ENCODE data around the gene VAV3. TPM values are rescaled to one million over a fixed set of nuclear protein-coding genes. Genes with fewer than 3 reads are reported as not detected.
A peak's percentile ranks its signal among the peaks of the same experiment; 100 is the strongest.

VAV3 gene
- total RNA-seq, 1 donor from 2014 or later, result 2.6 TPM

- no peak for FAIRE-seq
- H2AFZ ChIP-seq (ENCODE audit: low read depth, low read length), result no peak overlapping the region
- Mint-ChIP-seq H3K27me3 (ENCODE audit: low read depth, unreplicated experiment) (no peaks in the 10 kb centered on the region), H3K36me3 (ENCODE audit: low read depth, unreplicated experiment) (no peaks in the 10 kb centered on the region), H3K4me3 (ENCODE audit: unreplicated experiment) (no peak overlapping the region), H3K27ac (ENCODE audit: unreplicated experiment) (peak overlapping the region; percentile 30), H3K4me1 (ENCODE audit: low read depth, unreplicated experiment) (peaks cover 17% of the 10 kb centered on the region), H3K9me3 (ENCODE audit: unreplicated experiment) (no peaks in the 10 kb centered on the region)
- TF ChIP-seq EZH2 (IDR thresholded peaks at IDR 0.05; ENCODE audit: insufficient read depth, low read length) (no peak), CTCF (IDR thresholded peaks at IDR 0.05; ENCODE audit: insufficient read depth, low read depth, low read length) (no peak)
- no peak overlapping the region for H3K27ac ChIP-seq (ENCODE audit: low read depth, low read length)
- H3K36me3 ChIP-seq (ENCODE audit: insufficient read depth, low read length), result no peaks in the 10 kb centered on the region
- no peak overlapping the region for H3K4me3 ChIP-seq (ENCODE audit: insufficient read depth, low read depth, low read length)
- no peaks in the 10 kb centered on the region for H3K79me2 ChIP-seq (ENCODE audit: insufficient read depth, low read length)
- H3K9me3 ChIP-seq (ENCODE audit: insufficient read depth, low read depth, low read length), result no peaks in the 10 kb centered on the region
- H4K20me1 ChIP-seq (ENCODE audit: insufficient read depth, low read length), result no peaks in the 10 kb centered on the region
- H3K9ac ChIP-seq (ENCODE audit: low read length), result no peak overlapping the region
- no peak overlapping the region for H3K4me2 ChIP-seq (ENCODE audit: low read length)
- H3K4me1 ChIP-seq (ENCODE audit: insufficient read depth, low read length), result no peaks in the 10 kb centered on the region
- peak; percentile 38 for DNase-seq (ENCODE audit: low read depth)
- no peaks in the 10 kb centered on the region for H3K27me3 ChIP-seq (ENCODE audit: insufficient read depth, low read length)
Observed at GRCh38 chr1:107594536-107594935, 370.4 kb downstream of the VAV3 start.

- Histone ChIP-seq H3K4me1 (ENCODE audit: insufficient read depth, low read length) (no peaks in the 10 kb centered on the region), H3K9me3 (ENCODE audit: insufficient read depth, low read depth, low read length) (no peaks in the 10 kb centered on the region), H4K20me1 (ENCODE audit: insufficient read depth, low read length) (no peaks in the 10 kb centered on the region), H2AFZ (ENCODE audit: low read depth, low read length) (no peak overlapping the region), H3K36me3 (ENCODE audit: insufficient read depth, low read length) (no peaks in the 10 kb centered on the region), H3K4me3 (ENCODE audit: insufficient read depth, low read depth, low read length) (no peak overlapping the region), H3K27me3 (ENCODE audit: insufficient read depth, low read length) (no peaks in the 10 kb centered on the region), H3K4me2 (ENCODE audit: low read length) (no peak overlapping the region), H3K9ac (ENCODE audit: low read length) (no peak overlapping the region), H3K79me2 (ENCODE audit: insufficient read depth, low read length) (no peaks in the 10 kb centered on the region), H3K27ac (ENCODE audit: low read depth, low read length) (no peak overlapping the region)
- Mint-ChIP-seq H3K36me3 (ENCODE audit: low read depth, unreplicated experiment) (no peaks in the 10 kb centered on the region), H3K27ac (ENCODE audit: unreplicated experiment) (peak overlapping the region; percentile 21), H3K9me3 (ENCODE audit: unreplicated experiment) (no peaks in the 10 kb centered on the region), H3K4me3 (ENCODE audit: unreplicated experiment) (no peak overlapping the region), H3K27me3 (ENCODE audit: low read depth, unreplicated experiment) (no peaks in the 10 kb centered on the region), H3K4me1 (ENCODE audit: low read depth, unreplicated experiment) (peaks cover 17% of the 10 kb centered on the region)
- DNase-seq (ENCODE audit: low read depth) (no peak), FAIRE-seq (no peak)
- no peak for TF ChIP-seq EZH2 (IDR thresholded peaks at IDR 0.05; ENCODE audit: insufficient read depth, low read length)
Observed at GRCh38 chr1:107593501-107594209, 371.3 kb downstream of the VAV3 start.

- Histone ChIP-seq H3K4me1 (ENCODE audit: insufficient read depth, low read length) (no peaks in the 10 kb centered on the region), H3K36me3 (ENCODE audit: insufficient read depth, low read length) (no peaks in the 10 kb centered on the region), H4K20me1 (ENCODE audit: insufficient read depth, low read length) (no peaks in the 10 kb centered on the region), H3K27me3 (ENCODE audit: insufficient read depth, low read length) (no peaks in the 10 kb centered on the region), H3K79me2 (ENCODE audit: insufficient read depth, low read length) (no peaks in the 10 kb centered on the region), H3K9ac (ENCODE audit: low read length) (no peak overlapping the region), H3K9me3 (ENCODE audit: insufficient read depth, low read depth, low read length) (no peaks in the 10 kb centered on the region), H3K4me2 (ENCODE audit: low read length) (no peak overlapping the region), H2AFZ (ENCODE audit: low read depth, low read length) (no peak overlapping the region), H3K4me3 (ENCODE audit: insufficient read depth, low read depth, low read length) (no peak overlapping the region), H3K27ac (ENCODE audit: low read depth, low read length) (no peak overlapping the region)
- TF ChIP-seq EZH2 (IDR thresholded peaks at IDR 0.05; ENCODE audit: insufficient read depth, low read length), result no peak
- TF ChIP-seq CTCF (IDR thresholded peaks at IDR 0.05; ENCODE audit: insufficient read depth, low read depth, low read length), result no peak
- FAIRE-seq (no peak), DNase-seq (ENCODE audit: low read depth) (no peak)
- Mint-ChIP-seq H3K36me3 (ENCODE audit: low read depth, unreplicated experiment) (no peaks in the 10 kb centered on the region), H3K4me1 (ENCODE audit: low read depth, unreplicated experiment) (peaks cover 17% of the 10 kb centered on the region), H3K27me3 (ENCODE audit: low read depth, unreplicated experiment) (no peaks in the 10 kb centered on the region), H3K27ac (ENCODE audit: unreplicated experiment) (no peak overlapping the region), H3K9me3 (ENCODE audit: unreplicated experiment) (no peaks in the 10 kb centered on the region), H3K4me3 (ENCODE audit: unreplicated experiment) (no peak overlapping the region)
Observed at GRCh38 chr1:107590900-107591622, 373.9 kb downstream of the VAV3 start.

All from astrocyte (in vitro differentiated cells and primary cell).